ENCODE measurements around the gene SCNN1B. TPM values are rescaled to one million over a fixed set of nuclear protein-coding genes. Genes with fewer than 3 reads are reported as not detected.
"Not testable (repeated sequence)": the region's sequence is repeated elsewhere in the genome, so short reads cannot be mapped to it uniquely, and the experiment has no call there.

The SCNN1B gene
- total RNA-seq, 1 donor from 2014 or later, result not detected

GRCh38 chr16:23380501-23380951, 78.4 kb downstream of the SCNN1B start:
- Mint-ChIP-seq H3K27me3 (ENCODE audit: unreplicated experiment) (peaks cover 2% of the 10 kb centered on the region), H3K9me3 (ENCODE audit: unreplicated experiment) (no peaks in the 10 kb centered on the region), H3K4me3 (ENCODE audit: unreplicated experiment) (no peak overlapping the region), H3K4me1 (ENCODE audit: unreplicated experiment) (no peaks in the 10 kb centered on the region), H3K27ac (ENCODE audit: unreplicated experiment) (no peak overlapping the region), H3K36me3 (ENCODE audit: unreplicated experiment) (no peaks in the 10 kb centered on the region)
- DNase-seq (ENCODE audit: extremely low spot score, unreplicated experiment), result no peak
- TF ChIP-seq CTCF (IDR thresholded peaks at IDR 0.05), result no peak

- H3K9me3 Mint-ChIP-seq (ENCODE audit: unreplicated experiment); H3K4me1 Mint-ChIP-seq (ENCODE audit: unreplicated experiment); H3K36me3 Mint-ChIP-seq (ENCODE audit: unreplicated experiment); DNase-seq (ENCODE audit: extremely low spot score, unreplicated experiment); H3K27me3 Mint-ChIP-seq (ENCODE audit: unreplicated experiment); H3K27ac Mint-ChIP-seq (ENCODE audit: unreplicated experiment); H3K4me3 Mint-ChIP-seq (ENCODE audit: unreplicated experiment): not testable (repeated sequence)
Observed at GRCh38 chr16:23381702-23382101, 79.6 kb downstream of the SCNN1B start.

GRCh38 chr16:23382279-23382678, 80.2 kb downstream of the SCNN1B start:
- TF ChIP-seq CTCF (IDR thresholded peaks at IDR 0.05), result no peak
- Mint-ChIP-seq H3K9me3 (ENCODE audit: unreplicated experiment) (no peaks in the 10 kb centered on the region), H3K4me3 (ENCODE audit: unreplicated experiment) (no peak overlapping the region), H3K27ac (ENCODE audit: unreplicated experiment) (no peak overlapping the region), H3K4me1 (ENCODE audit: unreplicated experiment) (no peaks in the 10 kb centered on the region), H3K27me3 (ENCODE audit: unreplicated experiment) (peaks cover 2% of the 10 kb centered on the region), H3K36me3 (ENCODE audit: unreplicated experiment) (no peaks in the 10 kb centered on the region)
- no peak for DNase-seq (ENCODE audit: extremely low spot score, unreplicated experiment)

- Mint-ChIP-seq H3K4me1 (ENCODE audit: unreplicated experiment) (no peaks in the 10 kb centered on the region), H3K36me3 (ENCODE audit: unreplicated experiment) (peaks cover 3% of the 10 kb centered on the region), H3K27ac (ENCODE audit: unreplicated experiment) (no peak overlapping the region), H3K9me3 (ENCODE audit: unreplicated experiment) (no peaks in the 10 kb centered on the region), H3K4me3 (ENCODE audit: unreplicated experiment) (no peak overlapping the region), H3K27me3 (ENCODE audit: unreplicated experiment) (no peaks in the 10 kb centered on the region)
- TF ChIP-seq CTCF (IDR thresholded peaks at IDR 0.05), result no peak
- no peak for DNase-seq (ENCODE audit: extremely low spot score, unreplicated experiment)
Observed at GRCh38 chr16:23383881-23384280, 81.8 kb downstream of the SCNN1B start.

GRCh38 chr16:23384878-23385277, 82.8 kb downstream of the SCNN1B start:
- H3K9me3 Mint-ChIP-seq (ENCODE audit: unreplicated experiment), result no peaks in the 10 kb centered on the region
- TF ChIP-seq CTCF (IDR thresholded peaks at IDR 0.05), result no peak
- no peaks in the 10 kb centered on the region for H3K27me3 Mint-ChIP-seq (ENCODE audit: unreplicated experiment)
- H3K27ac Mint-ChIP-seq (ENCODE audit: unreplicated experiment), result no peak overlapping the region
- no peak for DNase-seq (ENCODE audit: extremely low spot score, unreplicated experiment)
- H3K4me3 Mint-ChIP-seq (ENCODE audit: unreplicated experiment), result no peak overlapping the region
- no peaks in the 10 kb centered on the region for H3K4me1 Mint-ChIP-seq (ENCODE audit: unreplicated experiment)
- peaks cover 9% of the 10 kb centered on the region for H3K36me3 Mint-ChIP-seq (ENCODE audit: unreplicated experiment)

- H3K36me3 Mint-ChIP-seq (ENCODE audit: unreplicated experiment), result peaks cover 10% of the 10 kb centered on the region
- H3K27ac Mint-ChIP-seq (ENCODE audit: unreplicated experiment), result no peak overlapping the region
- H3K9me3 Mint-ChIP-seq (ENCODE audit: unreplicated experiment), result no peaks in the 10 kb centered on the region
- DNase-seq (ENCODE audit: extremely low spot score, unreplicated experiment), result no peak
- TF ChIP-seq CTCF (IDR thresholded peaks at IDR 0.05), result no peak
- no peak overlapping the region for H3K4me3 Mint-ChIP-seq (ENCODE audit: unreplicated experiment)
- H3K27me3 Mint-ChIP-seq (ENCODE audit: unreplicated experiment), result no peaks in the 10 kb centered on the region
- H3K4me1 Mint-ChIP-seq (ENCODE audit: unreplicated experiment), result no peaks in the 10 kb centered on the region
Observed at GRCh38 chr16:23385441-23385840, 83.3 kb downstream of the SCNN1B start.

All from osteocyte (in vitro differentiated cells).